Tibial nerve (tissue), 4 donors: ENCODE data around the gene DAPK2.

ENCODE experiments used
- EP300 ChIP-seq, 2 donors: sonication (generic); formaldehyde crosslinking; IDR thresholded peaks; one replicate each; pipeline ENCODE4 v1.6.1; 2017; ENCODE audit warnings: antibody characterized with exemption in 2 of 2, mild to moderate bottlenecking in 1 of 2
- TF ChIP-seq, protein P1 (sequence below), 5 experiments: fragments of 200-600 bp in 3 of 5; fragments of 450-650 bp in 2 of 5; sonication (generic) in 3 of 5; IDR thresholded peaks; one replicate each; pipeline ENCODE4 v1.5.1; 2016 to 2019; ENCODE audit warnings: antibody characterized with exemption in 5 of 5, mild to moderate bottlenecking in 3 of 5, moderate library complexity in 2 of 5

DNA sequence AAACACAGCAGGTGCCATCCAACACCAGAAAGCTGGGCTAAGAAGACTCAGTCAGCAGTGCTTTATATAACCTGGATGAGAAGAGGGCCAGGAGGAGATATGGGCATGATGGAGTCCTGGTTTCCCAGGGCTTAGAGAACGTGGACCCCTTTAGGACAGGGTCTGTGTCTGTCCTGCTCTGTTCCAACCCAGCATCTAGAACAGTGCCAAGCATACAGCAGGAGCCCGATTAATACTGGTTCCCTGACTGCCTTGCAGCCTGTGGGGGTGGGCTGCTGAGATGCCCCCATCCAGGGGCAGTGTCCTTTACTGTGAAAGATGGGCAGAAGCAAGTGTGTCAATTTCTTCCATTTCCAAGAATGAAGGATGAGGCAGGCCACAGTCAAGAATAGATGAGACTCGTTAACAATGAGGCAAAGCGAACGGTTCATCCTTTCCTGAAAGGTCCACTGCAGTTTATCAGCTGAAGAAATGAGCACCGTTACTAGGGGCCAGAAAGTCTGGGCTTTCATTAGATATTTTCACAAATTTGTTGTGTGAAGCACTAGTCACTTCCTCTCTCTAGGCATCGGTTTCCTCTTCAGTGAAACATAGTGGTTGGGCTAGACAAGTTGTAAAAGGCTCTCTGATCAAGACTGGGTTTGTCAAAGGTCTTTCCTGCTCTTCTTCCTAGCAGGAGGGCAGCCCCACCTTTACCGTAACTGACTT lies 140.6 kb downstream of the DAPK2 start:
- TF ChIP-seq, protein P1, sequence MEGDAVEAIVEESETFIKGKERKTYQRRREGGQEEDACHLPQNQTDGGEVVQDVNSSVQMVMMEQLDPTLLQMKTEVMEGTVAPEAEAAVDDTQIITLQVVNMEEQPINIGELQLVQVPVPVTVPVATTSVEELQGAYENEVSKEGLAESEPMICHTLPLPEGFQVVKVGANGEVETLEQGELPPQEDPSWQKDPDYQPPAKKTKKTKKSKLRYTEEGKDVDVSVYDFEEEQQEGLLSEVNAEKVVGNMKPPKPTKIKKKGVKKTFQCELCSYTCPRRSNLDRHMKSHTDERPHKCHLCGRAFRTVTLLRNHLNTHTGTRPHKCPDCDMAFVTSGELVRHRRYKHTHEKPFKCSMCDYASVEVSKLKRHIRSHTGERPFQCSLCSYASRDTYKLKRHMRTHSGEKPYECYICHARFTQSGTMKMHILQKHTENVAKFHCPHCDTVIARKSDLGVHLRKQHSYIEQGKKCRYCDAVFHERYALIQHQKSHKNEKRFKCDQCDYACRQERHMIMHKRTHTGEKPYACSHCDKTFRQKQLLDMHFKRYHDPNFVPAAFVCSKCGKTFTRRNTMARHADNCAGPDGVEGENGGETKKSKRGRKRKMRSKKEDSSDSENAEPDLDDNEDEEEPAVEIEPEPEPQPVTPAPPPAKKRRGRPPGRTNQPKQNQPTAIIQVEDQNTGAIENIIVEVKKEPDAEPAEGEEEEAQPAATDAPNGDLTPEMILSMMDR (IDR thresholded peaks at IDR 0.05): no peak
- no peak for TF ChIP-seq EP300 (IDR thresholded peaks at IDR 0.05)
